ENCODE data around the gene ARIH2.

ARIH2 gene

GRCh38 chr3:48926425-48927392, 8.1 kb downstream of the ARIH2 start:
- DNase-seq (ENCODE audit: low read depth, low spot score), result no peak
- no peak overlapping the region for H3K4me3 ChIP-seq (ENCODE audit: low read depth, low read length)
- TF ChIP-seq CTCF (IDR thresholded peaks at IDR 0.05; ENCODE audit: insufficient read depth, low read length, missing control alignments), result no peak
- ChIA-PET CTCF (interaction anchor here (1.2 to 1.7 kb wide), 2 partner anchors 12 to 61 kb away, joined by 4 read pairs; no protein-coding TSS in a partner anchor), POLR2A (no interaction called here)

GRCh38 chr3:48927928-48928327, 9.3 kb downstream of the ARIH2 start:
- CTCF ChIA-PET, result interaction anchor here (0.7 to 1.7 kb wide), 2 partner anchors 9 to 60 kb away, joined by 3 to 4 read pairs; no protein-coding TSS in a partner anchor
- POLR2A ChIA-PET, result no interaction called here
- no peak for TF ChIP-seq CTCF (IDR thresholded peaks at IDR 0.05; ENCODE audit: insufficient read depth, low read length, missing control alignments)
- no peak overlapping the region for H3K4me3 ChIP-seq (ENCODE audit: low read depth, low read length)
- no peak for DNase-seq (ENCODE audit: low read depth, low spot score)

GRCh38 chr3:48928679-48929078, 10.0 kb downstream of the ARIH2 start:
- CTCF ChIA-PET, result interaction anchor here (0.7 to 0.8 kb wide), 2 partner anchors 9 to 15 kb away, joined by 3 read pairs; no protein-coding TSS in a partner anchor
- no peak for TF ChIP-seq CTCF (IDR thresholded peaks at IDR 0.05; ENCODE audit: insufficient read depth, low read length, missing control alignments)
- H3K4me3 ChIP-seq (ENCODE audit: low read depth, low read length), result no peak overlapping the region
- DNase-seq (ENCODE audit: low read depth, low spot score), result no peak
- POLR2A ChIA-PET, result no interaction called here

DNA sequence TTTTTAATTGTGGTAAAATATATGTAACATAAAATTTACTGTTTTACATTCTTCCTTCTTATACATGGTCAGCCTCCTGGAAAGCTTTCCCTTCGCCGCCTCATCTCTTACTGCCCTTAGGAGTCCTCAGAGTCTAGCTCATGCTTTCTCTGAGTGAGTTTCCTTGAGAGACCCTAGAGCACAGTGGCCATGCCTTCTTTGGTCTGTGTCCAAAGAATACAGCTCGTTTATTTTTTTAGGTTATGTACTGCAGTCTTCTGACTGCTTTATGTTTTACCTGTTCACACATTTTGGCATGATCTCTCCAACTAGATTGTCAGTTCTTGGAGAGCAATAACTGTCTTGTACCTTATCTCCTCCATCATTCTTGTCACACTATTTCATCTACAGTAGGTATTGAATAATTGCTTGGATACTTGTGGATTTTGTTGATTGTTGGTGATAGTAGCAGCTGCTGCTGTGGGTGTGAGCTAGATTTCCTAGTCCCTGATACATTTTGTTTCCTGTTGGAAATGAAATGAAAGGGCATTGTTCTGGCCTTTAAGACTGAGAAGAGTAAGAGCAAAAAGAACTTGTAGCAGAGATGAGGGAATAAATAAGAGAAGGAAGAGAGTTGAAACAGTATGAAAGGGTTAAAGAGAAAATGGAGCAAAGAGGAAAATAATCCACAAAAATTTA, 10.9 kb downstream of the ARIH2 start:
- no peak overlapping the region for H3K4me3 ChIP-seq (ENCODE audit: low read depth, low read length)
- no peak for DNase-seq (ENCODE audit: low read depth, low spot score)
- TF ChIP-seq CTCF (IDR thresholded peaks at IDR 0.05; ENCODE audit: insufficient read depth, low read length, missing control alignments), result no peak
- CTCF ChIA-PET, result interaction anchor here (0.8 kb wide), 1 partner anchor 14 kb away, joined by 3 read pairs; no protein-coding TSS in a partner anchor
- POLR2A ChIA-PET, result interaction anchor here (0.6 kb wide), 1 partner anchor 12 kb away, joined by 4 read pairs; no protein-coding TSS in a partner anchor

DNA sequence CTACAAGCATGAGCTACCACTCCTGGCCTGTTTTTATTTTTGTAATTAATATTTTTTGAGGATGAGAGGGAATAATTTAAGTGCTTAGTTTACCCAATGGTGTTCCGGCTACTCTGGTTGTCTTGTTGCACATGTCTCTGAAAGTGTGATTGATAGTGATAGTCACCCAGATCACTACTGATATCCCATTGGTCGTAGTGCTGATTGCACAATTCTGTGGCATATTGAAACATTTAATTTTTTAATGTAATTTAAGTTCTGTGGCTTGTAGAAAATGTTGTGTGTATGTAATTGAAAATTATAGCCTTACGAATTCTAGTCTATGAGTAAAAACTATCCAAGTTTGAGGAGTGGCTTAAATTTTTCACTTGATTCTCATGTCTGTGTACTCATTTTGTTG, 11.9 kb downstream of the ARIH2 start:
- CTCF ChIA-PET, result no interaction called here
- POLR2A ChIA-PET, result no interaction called here
- no peak for DNase-seq (ENCODE audit: low read depth, low spot score)

More for the DNA sequence above, 11.9 kb downstream of the ARIH2 start:
- H3K4me3 ChIP-seq (ENCODE audit: low read depth, low read length), result no peak overlapping the region
- TF ChIP-seq CTCF (IDR thresholded peaks at IDR 0.05; ENCODE audit: insufficient read depth, low read length, missing control alignments), result no peak

Data from AG04449 (cell line).